ENCODE results near the gene EEF2KMT.
"Not testable (repeated sequence)": the region's sequence is repeated elsewhere in the genome, so short reads cannot be mapped to it uniquely, and the experiment has no call there.

GRCh38 chr16:5116780-5117295 is 19.2 kb upstream of the EEF2KMT start:
- TF ChIP-seq CTCF (conservative IDR thresholded peaks at IDR 0.05 in 1 of 2, IDR thresholded peaks at IDR 0.05 in 1 of 2; ENCODE audit: low read depth in 1 of 2, low read length in 2 of 2); EZH2 (IDR thresholded peaks at IDR 0.05; ENCODE audit: low read length, missing control alignments): not testable (repeated sequence)

Measured in fibroblast of lung (primary cell).